Inflammatory macrophage treated with lipopolysaccharide for 4 hours (primary cell): ENCODE results near the gene SLC7A5.
"Not testable (repeated sequence)": the region's sequence is repeated elsewhere in the genome, so short reads cannot be mapped to it uniquely, and the experiment has no call there.

Experiments used
- DNase-seq: peaks from one replicate; pipeline ENCODE4 v3.0.0-alpha.2; 2020

Gene SLC7A5

GRCh38 chr16:87869061-87869878 lies at the start of gene SLC7A5:
Gene SLC7A5 (minus strand): TSS chr16:87869507. CDS start chr16:87869422, 85 bp downstream.
- peak; percentile 80 for DNase-seq

- no peak for DNase-seq
Measured at GRCh38 chr16:87918338-87918737, 49.0 kb upstream of the SLC7A5 start.

- no peak for DNase-seq
Measured at GRCh38 chr16:87917503-87917902, 48.2 kb upstream of the SLC7A5 start.

- DNase-seq = no peak
Measured at GRCh38 chr16:87914812-87915211, 45.5 kb upstream of the SLC7A5 start.

GRCh38 chr16:87914021-87914725 lies 44.9 kb upstream of the SLC7A5 start:
- not testable (repeated sequence) for DNase-seq

GRCh38 chr16:87912691-87913090 lies 43.4 kb upstream of the SLC7A5 start:
- DNase-seq = not testable (repeated sequence)

GRCh38 chr16:87911106-87911763 lies 41.9 kb upstream of the SLC7A5 start:
- DNase-seq = not testable (repeated sequence)

GRCh38 chr16:87909203-87909935 lies 40.1 kb upstream of the SLC7A5 start:
- peak; percentile 61 for DNase-seq

- not testable (repeated sequence) for DNase-seq
Measured at GRCh38 chr16:87908101-87908500, 38.8 kb upstream of the SLC7A5 start.

- DNase-seq = not testable (repeated sequence)
Measured at GRCh38 chr16:87905521-87905920, 36.2 kb upstream of the SLC7A5 start.

- DNase-seq = not testable (repeated sequence)
Measured at GRCh38 chr16:87904963-87905362, 35.7 kb upstream of the SLC7A5 start.

- not testable (repeated sequence) for DNase-seq
Measured at GRCh38 chr16:87900489-87900888, 31.2 kb upstream of the SLC7A5 start.

- DNase-seq = no peak
Measured at GRCh38 chr16:87897521-87898505, 28.5 kb upstream of the SLC7A5 start.

GRCh38 chr16:87896924-87897520 lies 27.7 kb upstream of the SLC7A5 start:
- DNase-seq = not testable (repeated sequence)

GRCh38 chr16:87896176-87896890 lies 27.0 kb upstream of the SLC7A5 start:
- not testable (repeated sequence) for DNase-seq

GRCh38 chr16:87895641-87896141 lies 26.4 kb upstream of the SLC7A5 start:
- peak; percentile 96 for DNase-seq

GRCh38 chr16:87894005-87894404 lies 24.7 kb upstream of the SLC7A5 start:
- DNase-seq = peak; percentile 37

GRCh38 chr16:87891764-87892163 lies 22.5 kb upstream of the SLC7A5 start:
- DNase-seq = no peak

GRCh38 chr16:87889762-87890161 lies 20.5 kb upstream of the SLC7A5 start:
- peak; percentile 34 for DNase-seq

GRCh38 chr16:87888346-87888745 lies 19.0 kb upstream of the SLC7A5 start:
- DNase-seq = not testable (repeated sequence)
